ENCODE measurements around the gene SMCO2.

GRCh38 chr12:27516625-27517024 is 70.1 kb downstream of the SMCO2 start:
- TF ChIP-seq CTCF (IDR thresholded peaks at IDR 0.05 in 8 of 11, conservative IDR thresholded peaks at IDR 0.05 in 3 of 11) (no peak), POLR2AphosphoS5 (IDR thresholded peaks at IDR 0.05) (no peak)
